Subcutaneous adipose tissue (tissue), 4 donors: ENCODE data around the gene TTC28. TPM values are rescaled to one million over a fixed set of nuclear protein-coding genes. Genes with fewer than 3 reads are reported as not detected.

Experiments used
- total RNA-seq, 4 donors: library from RNA; depleted of rRNA; stranded (reverse); fragments of >200 nt; gene quantifications; one replicate each; pipeline ENCODE4 v1.1.0, GENCODE V29; 2016
- TF ChIP-seq, protein P1 (sequence below): fragments of 450-650 bp; IDR thresholded peaks from one replicate; pipeline ENCODE4 v1.5.1; 2016; ENCODE audit warnings: low read depth, mild to moderate bottlenecking, control low read depth, antibody characterized with exemption, moderate library complexity

The TTC28 gene
- total RNA-seq, 4 donors from 2014 or later, result 42.6 to 71.6 (median 43.4) TPM

DNA sequence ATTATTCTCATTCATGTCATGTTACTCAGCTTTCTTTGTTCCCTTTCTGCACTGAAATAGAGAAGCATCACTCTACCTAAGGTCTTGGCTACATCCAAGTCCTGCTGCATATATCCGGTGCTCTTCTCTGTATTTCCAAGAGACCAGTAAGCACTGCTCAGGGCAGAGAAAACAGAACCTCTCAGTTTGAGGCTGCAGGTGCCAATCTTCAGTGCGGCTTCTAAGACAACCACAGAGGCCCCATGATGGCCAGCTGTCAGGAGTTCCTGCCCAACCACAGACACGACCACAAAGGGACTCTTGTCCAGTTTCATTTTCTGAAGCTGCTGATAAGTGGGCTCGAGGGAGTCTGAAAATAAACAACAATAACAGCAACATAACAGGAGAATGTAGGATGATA, 382.1 kb downstream of the TTC28 start:
- TF ChIP-seq, protein P1, sequence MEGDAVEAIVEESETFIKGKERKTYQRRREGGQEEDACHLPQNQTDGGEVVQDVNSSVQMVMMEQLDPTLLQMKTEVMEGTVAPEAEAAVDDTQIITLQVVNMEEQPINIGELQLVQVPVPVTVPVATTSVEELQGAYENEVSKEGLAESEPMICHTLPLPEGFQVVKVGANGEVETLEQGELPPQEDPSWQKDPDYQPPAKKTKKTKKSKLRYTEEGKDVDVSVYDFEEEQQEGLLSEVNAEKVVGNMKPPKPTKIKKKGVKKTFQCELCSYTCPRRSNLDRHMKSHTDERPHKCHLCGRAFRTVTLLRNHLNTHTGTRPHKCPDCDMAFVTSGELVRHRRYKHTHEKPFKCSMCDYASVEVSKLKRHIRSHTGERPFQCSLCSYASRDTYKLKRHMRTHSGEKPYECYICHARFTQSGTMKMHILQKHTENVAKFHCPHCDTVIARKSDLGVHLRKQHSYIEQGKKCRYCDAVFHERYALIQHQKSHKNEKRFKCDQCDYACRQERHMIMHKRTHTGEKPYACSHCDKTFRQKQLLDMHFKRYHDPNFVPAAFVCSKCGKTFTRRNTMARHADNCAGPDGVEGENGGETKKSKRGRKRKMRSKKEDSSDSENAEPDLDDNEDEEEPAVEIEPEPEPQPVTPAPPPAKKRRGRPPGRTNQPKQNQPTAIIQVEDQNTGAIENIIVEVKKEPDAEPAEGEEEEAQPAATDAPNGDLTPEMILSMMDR, result no peak

DNA sequence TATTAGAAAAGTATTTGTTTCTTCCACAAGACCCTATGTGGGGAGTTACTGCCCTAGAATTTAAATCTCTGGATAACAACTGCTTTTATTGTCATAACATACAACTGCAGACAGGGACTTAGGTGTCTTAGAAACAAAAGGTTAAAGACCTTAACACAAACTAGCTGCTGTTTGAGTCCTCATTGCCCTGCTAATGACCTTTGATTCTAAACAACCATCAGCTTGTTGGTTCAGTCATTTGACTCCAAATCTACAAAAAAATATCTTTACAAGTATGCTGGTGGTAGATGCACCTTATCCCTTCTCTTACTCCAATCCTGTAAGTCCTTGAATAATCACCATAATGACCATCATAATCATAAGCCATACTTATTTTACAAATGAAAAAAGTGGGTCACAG, 383.2 kb downstream of the TTC28 start:
- TF ChIP-seq, protein P1, result no peak

DNA sequence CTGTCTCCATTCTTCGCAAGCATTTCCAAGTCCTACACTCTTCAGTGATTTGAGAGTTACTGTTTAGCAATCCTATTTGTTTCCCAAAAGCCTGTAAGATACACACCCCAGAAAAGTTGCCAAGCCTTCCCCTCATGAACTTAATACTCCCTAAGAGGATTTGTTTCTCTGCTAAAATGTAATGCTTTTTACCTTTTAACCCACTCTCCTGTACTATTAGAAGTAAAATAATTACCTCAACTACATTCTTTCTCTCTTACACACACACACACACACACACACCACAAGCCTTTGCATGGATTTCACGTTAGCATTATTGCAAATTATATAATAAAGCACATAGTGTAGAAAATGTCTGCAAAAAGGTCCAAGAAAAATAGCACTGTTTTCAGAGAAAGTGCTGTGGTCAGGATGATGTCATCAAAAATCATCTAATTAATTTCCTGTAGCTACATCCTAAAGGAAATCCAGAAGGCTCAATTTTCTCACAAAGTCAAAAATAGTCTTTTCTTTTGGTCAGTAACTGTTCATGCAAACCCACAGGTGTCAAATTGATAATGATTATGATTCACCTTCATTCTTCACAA, 396.5 kb downstream of the TTC28 start:
- TF ChIP-seq, protein P1, result no peak

DNA sequence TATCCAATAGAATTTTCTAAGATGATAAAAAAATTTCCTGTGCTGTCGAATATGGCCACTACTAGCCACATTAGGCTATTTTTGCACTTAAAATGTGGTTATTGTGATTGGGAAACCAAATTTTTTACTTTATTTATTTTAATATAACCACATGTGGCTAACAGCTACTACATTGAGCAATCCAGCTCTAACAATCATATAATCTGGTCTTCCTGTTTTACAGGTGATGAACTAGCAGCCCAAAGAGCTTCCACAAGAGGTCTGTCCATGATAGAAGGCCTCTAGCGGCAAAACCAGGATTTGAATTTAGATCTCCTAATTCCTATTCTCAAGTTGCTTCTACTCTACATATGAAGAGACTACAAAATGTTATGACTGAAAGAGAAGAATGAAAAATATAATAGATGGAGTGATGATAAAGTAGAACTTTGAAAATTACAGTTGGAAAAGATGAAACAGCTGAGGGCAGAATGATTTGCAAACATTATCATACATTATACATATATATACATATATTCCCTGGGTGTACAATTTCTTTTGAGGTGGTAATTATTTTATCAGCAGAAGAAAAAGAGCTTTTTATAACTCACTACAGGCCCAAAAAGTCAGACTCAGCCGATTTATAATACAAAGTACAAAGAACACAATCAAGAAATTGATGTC, 397.1 kb downstream of the TTC28 start:
- TF ChIP-seq, protein P1, result no peak

DNA sequence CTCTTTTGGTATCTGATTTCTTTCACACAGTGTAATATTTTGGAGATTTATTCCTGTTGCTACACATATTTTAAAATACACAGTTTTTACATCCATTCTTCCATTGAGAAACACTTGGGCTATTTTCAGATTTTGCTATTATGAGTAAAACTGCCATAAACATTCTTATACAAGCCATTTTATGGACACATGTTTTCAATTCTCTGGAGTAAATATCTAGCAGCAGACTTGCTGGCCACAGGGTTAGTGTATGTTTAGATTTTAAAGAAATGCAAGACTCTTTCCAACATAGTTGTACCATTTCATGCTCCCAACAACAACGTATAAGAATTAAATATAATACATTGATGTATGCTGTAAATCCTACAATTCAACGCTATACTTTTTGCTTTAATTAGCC, 399.8 kb downstream of the TTC28 start:
- TF ChIP-seq, protein P1, result no peak

DNA sequence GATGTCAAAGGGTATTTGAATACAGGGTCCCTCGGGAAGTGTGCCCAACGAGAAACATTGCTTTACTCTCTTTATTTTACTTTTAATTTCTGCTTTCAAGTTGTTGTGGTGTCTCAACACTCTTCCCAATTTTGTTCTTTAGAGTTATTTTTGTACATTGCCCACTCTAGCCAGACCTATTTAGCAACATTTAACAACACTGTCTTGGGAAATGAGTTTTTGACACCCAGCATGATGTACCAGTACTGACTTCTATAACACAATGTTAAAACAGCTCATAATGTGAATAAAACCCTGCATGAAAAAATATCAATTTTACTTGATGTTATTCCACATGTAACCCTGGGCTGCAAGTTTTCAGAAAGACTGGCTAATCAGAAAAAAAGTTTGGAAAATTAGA, 410.4 kb downstream of the TTC28 start:
- TF ChIP-seq, protein P1, result no peak

DNA sequence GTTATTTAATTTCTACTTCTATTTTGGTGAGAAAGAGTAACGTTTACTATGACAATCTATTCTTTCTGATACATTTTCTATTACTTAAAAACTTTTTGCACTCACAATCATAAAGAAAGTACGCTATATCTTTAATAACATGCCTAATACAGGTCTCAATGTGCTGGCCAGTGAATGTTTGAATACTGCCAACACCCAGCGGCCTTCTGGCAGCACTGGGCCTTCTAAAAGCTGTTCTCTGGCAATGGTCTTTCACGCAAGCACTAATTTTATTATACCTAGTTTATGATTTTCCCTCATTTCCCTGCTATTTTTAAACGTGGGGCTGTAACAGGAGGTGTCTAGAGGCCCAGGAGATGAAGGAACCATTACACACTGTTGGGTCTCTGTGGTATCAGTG, 410.8 kb downstream of the TTC28 start:
- TF ChIP-seq, protein P1, result no peak
